ENCODE results near the gene ENOPH1.
A peak's percentile ranks its signal among the peaks of the same experiment; 100 is the strongest.
"Not testable (repeated sequence)": the region's sequence is repeated elsewhere in the genome, so short reads cannot be mapped to it uniquely, and the experiment has no call there.

Gene ENOPH1

DNA sequence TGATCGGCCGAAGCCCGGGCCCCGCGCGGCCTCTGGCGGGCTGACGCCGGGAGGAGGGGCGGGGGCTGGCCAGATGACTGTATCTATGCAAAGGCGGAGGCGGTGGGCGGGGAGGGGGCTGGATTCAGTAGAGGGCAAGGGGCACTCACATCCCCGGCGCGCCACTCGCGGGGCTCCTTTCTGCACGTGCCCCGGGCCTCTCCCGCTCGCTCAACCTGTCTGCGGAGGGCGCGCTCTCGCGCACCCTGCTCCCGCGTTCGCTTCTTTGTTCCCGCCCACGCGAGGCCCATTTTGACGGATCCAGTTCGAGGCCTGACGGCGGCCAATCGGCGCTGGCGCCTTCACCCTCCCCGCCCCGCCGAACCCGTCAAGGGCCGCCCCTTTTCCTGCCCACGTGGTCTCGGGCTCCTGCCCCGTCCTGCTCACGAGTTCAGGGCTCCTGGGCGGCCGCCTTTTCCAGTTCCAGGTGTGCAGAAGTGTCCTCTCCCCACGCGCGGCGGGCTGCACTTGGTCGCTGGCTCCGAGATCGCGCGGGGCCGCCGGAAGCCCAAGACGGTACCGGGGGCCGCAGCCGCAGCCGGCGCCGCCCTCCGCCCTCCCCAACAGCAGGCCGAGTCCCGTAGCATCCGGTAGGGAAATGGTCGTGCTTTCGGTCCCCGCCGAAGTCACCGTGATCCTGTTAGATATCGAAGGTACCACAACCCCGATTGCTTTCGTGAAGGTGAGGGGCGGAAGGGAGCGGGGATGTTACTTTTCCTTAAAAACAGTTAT, at the start of gene ENOPH1, which contains the start of gene HNRNPDL:
Gene ENOPH1 (plus strand): TSS at position 398 of the 771 bp plus-strand sequence. CDS start 240 bp downstream, at position 638.
Gene HNRNPDL (minus strand): TSS at position 270 of the 771 bp plus-strand sequence. CDS start 772 bp downstream, outside the sequence.
- peak; percentile 88 to 95 for DNase-seq (ENCODE audit: low read depth in 2 of 2)

- DNase-seq (ENCODE audit: low read depth in 2 of 2): no peak
Observed at GRCh38 chr4:82380831-82381230, 49.6 kb upstream of the ENOPH1 start.

DNA sequence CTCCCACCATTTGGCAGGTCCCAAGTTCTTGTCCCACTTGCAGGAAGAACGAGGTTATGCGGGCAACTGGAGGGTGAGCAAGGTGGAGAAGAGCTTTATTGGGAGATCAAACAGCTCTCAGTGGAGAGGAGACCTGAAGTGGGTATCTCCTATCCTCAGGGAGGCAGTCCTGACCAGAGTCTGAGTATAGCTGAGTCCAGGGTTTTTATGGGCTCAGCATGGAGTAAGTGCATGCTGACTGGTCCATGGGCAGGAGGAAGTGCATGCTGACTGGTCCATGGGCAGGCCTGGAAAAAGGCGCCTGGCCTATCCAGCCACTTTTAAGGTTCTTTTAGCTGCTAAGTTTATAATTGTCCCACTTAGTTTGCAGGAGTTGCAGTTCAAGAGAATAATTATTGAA, 49.2 kb upstream of the ENOPH1 start:
- no peak for DNase-seq (ENCODE audit: low read depth in 2 of 2)

GRCh38 chr4:82381661-82382296, 48.6 kb upstream of the ENOPH1 start:
- DNase-seq (ENCODE audit: low read depth in 2 of 2): no peak

DNA sequence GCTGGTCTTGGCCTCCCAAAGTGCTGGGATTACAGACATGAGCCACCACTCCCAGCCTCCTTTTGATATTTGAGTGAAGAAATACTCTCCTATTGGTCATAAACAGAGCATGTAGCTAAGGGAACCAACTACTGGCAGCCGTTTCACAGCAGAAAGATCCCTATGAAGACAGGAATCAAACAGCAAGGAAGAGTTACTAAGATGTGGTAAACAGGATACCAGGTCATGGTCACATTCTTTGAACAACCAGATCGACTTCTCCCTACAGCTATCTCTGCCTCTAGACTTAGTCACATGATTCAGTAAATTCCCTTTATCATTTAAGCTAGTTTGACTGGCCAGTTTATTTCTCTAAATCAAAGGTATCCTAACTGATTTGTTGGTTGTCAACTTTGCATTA, 47.6 kb upstream of the ENOPH1 start:
- DNase-seq (ENCODE audit: low read depth in 2 of 2): no peak

DNA sequence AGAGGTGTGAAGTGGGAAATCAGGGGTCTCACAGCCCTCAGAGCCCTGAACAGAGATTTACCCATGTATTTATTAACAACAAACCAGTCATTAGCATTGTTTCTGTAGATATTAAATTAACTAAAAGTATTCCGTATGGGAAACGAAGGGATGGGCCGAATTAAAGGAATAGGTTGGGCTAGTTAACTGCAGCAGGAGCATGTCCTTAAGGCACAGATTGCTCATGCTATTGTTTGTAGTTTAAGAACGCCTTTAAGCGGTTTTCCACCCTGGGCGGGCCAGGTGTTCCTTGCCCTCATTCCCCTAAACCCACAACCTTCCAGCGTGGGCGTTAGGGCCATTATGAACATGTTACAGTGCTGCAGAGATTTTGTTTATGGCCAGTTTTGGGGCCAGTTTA, 44.1 kb upstream of the ENOPH1 start:
- DNase-seq (ENCODE audit: low read depth in 2 of 2): not testable (repeated sequence)

GRCh38 chr4:82388405-82388804, 42.0 kb upstream of the ENOPH1 start:
- no peak for DNase-seq (ENCODE audit: low read depth in 2 of 2)

GRCh38 chr4:82390061-82390460, 40.3 kb upstream of the ENOPH1 start:
- not testable (repeated sequence) for DNase-seq (ENCODE audit: low read depth in 2 of 2)

DNA sequence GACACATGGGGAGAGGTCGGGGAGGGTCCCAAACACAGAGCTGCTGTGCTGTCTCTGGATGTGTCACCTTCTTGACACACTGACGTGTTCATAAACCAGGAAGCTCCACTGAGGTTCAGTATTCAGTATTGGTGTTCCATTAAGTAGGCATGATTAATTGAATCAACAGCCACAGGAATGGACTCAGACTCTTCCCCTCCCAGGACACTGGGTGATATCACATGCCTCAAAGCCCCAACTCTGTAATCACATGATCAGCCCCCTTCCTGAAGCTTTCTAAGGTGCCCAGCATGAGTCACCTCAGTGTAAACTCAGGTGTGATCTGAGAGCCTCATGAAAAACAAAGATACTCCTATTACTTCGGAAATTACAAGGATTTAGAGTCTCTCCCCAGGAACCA, 35.5 kb upstream of the ENOPH1 start:
- no peak for DNase-seq (ENCODE audit: low read depth in 2 of 2)

DNA sequence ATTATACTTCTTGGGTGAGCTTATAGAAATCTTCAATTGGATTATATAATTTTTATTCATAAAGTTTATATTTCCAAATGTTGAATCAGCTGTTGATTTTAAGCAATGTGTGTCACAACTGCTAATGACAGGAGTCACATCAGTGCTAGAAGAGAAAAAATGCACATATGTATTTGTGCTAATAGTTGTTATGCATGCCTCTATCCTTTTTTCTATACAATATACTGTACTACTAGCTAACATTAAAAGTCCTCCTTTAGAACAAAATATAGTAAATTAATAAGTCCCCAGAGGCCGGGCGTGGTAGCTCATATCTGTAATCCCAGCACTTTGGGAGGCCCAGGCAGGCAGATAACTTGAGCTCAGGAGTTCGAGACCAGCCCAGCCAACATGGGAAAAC, 32.9 kb upstream of the ENOPH1 start:
- no peak for DNase-seq (ENCODE audit: low read depth in 2 of 2)

DNA sequence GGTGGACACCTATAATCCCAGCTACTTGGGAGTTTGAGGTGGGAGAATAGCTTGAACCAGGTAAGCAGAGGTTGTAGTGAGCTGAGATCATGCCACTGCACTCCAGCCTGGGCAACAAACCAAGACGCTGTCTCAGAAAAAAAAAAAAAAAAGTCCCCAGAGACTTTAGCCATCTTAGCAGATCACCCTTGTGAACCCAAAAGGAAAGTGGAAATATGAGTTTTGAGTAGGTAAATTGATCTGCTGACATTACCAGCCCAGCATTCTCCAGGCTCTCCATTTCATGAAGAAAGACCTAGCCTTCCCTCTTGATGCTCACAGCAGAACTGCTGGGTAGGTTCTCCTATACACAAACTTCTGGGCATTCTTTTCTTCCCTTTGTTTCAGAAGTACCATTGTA, 32.1 kb upstream of the ENOPH1 start:
- no peak for DNase-seq (ENCODE audit: low read depth in 2 of 2)

GRCh38 chr4:82401600-82401999, 28.8 kb upstream of the ENOPH1 start:
- no peak for DNase-seq (ENCODE audit: low read depth in 2 of 2)

DNA sequence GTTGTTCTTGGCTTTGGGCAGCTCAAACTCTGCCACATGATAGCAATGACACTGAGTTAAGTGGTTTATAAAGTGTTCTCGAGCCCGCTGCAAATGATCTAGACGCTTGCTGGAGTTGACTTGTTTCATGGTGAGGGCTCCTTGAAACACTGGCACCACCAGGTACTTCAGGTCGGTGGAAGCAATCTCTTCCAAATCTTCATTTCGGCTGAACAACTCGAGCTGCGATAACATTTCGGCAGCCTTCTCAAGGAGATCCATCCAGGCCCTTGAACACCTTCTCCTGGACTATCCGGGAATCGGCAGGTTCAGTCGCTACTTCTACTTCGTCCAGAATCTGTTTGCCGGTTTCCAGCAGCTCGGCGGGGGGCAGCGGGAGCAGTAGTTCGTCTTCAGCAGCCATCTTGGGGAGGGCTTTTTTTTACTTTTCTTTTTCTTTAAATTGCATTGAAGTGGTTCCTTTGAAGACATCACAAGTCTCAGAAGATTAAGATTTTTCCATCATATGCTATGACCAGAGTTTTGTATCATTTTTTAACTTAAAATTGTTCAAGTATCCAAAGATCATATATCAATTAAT, 28.1 kb upstream of the ENOPH1 start:
- no peak for DNase-seq (ENCODE audit: low read depth in 2 of 2)

GRCh38 chr4:82403725-82404124, 26.7 kb upstream of the ENOPH1 start:
- DNase-seq (ENCODE audit: low read depth in 2 of 2): no peak

DNA sequence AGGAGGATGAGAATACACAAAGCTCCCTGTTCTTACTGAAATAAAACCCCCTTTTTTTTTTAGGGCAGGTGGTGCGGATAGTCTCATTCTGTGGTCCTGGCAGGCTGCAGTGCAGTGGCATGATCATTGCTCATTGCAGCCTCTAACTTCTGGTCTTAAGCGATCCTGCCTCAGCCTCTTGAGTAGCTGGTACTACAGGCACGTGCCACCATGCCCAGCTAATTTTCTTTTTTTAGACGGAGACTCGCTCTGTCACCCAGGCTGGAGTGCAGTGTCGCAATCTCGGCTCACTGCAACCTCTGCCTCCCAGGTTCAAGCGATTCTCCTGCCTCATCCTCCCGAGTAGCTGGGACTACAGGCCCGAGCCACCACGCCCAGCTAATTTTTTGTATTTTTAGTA, 15.3 kb upstream of the ENOPH1 start:
- DNase-seq (ENCODE audit: low read depth in 2 of 2): not testable (repeated sequence)

GRCh38 chr4:82415922-82416365, 14.4 kb upstream of the ENOPH1 start:
- no peak for DNase-seq (ENCODE audit: low read depth in 2 of 2)

DNA sequence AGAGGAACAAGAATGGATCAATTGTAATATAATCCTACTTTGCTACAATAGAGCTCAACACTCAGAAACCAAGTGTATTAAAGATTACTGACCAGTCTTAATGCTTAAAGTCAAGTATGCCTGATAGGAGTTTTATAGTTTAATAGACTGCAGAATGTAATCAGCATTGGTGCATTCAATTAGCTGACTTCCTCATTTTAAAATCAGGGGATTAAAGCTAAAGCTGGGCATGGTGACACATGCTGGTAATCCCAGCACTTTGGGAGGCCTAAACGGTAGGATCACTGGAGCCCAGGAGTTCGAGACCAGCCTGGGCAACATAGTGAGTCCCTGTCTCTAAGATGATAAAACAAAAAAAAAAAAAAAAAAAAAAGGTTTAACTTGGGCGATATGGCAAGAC, 10.9 kb upstream of the ENOPH1 start:
- no peak for DNase-seq (ENCODE audit: low read depth in 2 of 2)

DNA sequence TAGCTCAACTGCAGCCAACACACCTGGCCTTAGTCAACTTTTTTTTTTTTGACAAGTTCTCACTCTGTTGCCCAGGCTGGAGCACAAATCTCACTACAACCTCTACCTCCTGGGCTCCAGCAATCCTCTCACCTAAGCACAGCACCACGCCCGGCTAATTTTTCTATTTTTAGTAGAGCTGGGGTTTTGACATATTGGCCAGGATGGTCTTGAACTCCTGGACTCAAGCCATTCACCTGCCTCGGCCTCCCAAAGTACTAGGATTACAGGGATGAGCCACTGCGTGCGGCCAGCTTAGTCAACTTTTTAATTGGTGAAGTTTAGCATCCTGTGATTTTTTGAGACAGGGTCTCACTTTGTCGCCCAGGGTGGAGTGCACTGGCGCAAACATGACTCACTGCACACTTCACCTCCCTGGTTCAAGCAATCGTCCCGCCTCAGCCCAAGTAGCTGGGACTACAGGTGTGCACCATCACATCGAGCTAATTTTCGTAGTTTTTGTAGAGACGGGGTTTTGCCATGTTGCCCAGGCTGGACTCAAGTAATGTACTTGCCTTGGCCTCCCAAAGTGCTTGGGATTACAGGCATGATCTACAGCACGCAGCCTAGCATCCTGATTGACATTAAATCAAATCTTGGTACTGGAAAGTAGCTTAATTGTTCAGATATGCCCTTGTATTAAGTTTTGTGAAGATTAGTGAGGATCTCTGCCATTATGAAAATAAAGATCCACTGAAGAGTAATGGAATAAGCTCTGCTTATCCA, 8.4 kb upstream of the ENOPH1 start:
- DNase-seq (ENCODE audit: low read depth in 2 of 2): no peak

DNA sequence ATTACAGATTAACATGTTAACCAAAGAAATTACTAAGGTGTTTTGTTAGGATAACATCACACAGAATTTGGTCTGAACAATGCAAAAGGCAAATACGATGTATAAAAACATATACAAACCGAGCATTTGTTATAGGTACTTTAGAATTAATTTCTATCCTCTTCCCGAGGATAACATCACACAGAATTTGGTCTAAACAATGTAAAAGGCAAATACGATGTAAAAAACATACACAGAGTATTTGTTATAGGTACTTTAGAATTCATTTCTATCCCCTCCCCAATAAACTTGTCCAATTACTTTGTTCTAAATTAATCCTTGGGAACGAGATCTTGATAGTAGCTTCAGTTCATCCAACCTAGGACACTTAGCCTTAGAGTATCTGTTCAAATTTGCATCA, 7.8 kb upstream of the ENOPH1 start:
- DNase-seq (ENCODE audit: low read depth in 2 of 2): no peak

DNA sequence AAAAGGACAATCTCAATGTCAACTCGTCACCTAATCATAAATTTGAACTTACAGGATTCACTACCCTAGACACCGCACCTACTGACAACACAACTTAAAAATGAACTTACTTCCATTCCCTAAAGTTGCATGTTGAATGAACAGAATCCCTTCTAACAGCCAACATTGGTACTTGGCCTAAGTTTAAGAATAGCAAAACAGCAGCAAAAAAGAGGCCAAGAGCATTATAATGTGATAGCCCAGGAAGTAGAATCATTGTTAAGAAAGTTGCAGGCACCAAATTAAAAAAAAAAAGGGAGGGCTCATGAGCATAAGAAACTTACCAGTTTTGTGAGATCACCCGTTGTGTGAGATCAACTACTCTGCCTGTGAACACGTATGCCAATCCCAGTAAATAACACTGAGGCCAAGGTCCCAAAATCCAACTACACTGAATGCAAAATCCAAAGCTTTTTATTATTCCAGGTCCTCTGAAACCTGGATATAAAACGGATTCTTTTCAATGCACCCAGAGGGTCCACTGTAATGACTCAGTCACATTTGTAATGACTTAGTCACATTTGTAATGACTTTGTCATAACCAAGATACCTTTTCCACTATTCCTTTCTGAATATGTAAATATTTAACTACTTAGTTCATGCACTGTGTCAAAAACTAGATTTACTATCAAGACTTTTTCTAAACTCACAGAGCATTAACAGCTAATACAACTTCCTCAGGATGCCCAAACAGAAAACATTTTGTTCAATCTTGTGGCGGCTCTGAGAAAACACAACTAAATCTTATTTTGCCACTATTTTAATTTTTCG, 6.9 kb upstream of the ENOPH1 start:
- DNase-seq (ENCODE audit: low read depth in 2 of 2): no peak

- DNase-seq (ENCODE audit: low read depth in 2 of 2): no peak
Observed at GRCh38 chr4:82425478-82425877, 4.9 kb upstream of the ENOPH1 start.

Data from stimulated activated CD8-positive, alpha-beta memory T cell treated with anti-CD3 and anti-CD28 coated beads, Interleukin-7, amount 100 ng/mL, for 1 hour (primary cell).